GM12878 (cell line): ENCODE data around the gene EPHB2. TPM values are rescaled to one million over a fixed set of nuclear protein-coding genes. Genes with fewer than 3 reads are reported as not detected.

Source experiments
- ATAC-seq: fragments of 200-7000 bp; cut with Tn5 transposase; 3 replicates; pipeline ENCODE4 v1.9.1; 2020; ENCODE audit warnings: mild to moderate bottlenecking, moderate library complexity
- BruUV-seq: library from RNA; stranded (reverse); fragments of 400-500 nt; replicated peaks from 2 replicates; lab custom pipeline; 2021; lab: Mats Ljungman, UMichigan
- CTCF ChIA-PET: fragments of 300-600 bp; sonication (Branson Sonifier 250); formaldehyde crosslinking; extraction: SDS; loops from one replicate; lab custom pipeline; 2021; ENCODE audit warnings: inconsistent platforms; lab: Yijun Ruan, JAX
- POLR2A ChIA-PET: fragments of 350-600 bp; formaldehyde crosslinking; extraction: SDS; loops from one replicate; lab custom pipeline; 2021; ENCODE audit warnings: inconsistent platforms; lab: Charles Lee
- RAD21 ChIA-PET: fragments of 300-600 bp; sonication (Branson Sonifier 250); formaldehyde crosslinking; loops from one replicate; lab custom pipeline; 2023; ENCODE audit warnings: antibody characterized with exemption; ENCODE audit not compliant: unreplicated experiment; lab: Charles Lee
- SMC1A ChIA-PET: fragments of 300-600 bp; sonication (Branson Sonifier 250); formaldehyde crosslinking; loops from one replicate; lab custom pipeline; 2023; ENCODE audit not compliant: unreplicated experiment, uncharacterized antibody; lab: Charles Lee
- DNase-seq: peaks from one replicate; pipeline ENCODE4 v3.0.0-alpha.2; 2011; ENCODE audit warnings: low read depth, low spot score
- FAIRE-seq: peaks from 3 replicates; lab custom pipeline; 2011; peaks lifted over from hg19 to GRCh38; lab: Jason Lieb, UNC
- H2AFZ ChIP-seq: 2 replicates; pipeline ENCODE4 v1.6.0; 2011; ENCODE audit warnings: low read depth, low read length, control low read depth; ENCODE audit not compliant: control insufficient read depth
- H3K27ac ChIP-seq: 2 replicates; pipeline ENCODE4 v1.5.1; 2011; ENCODE audit warnings: control low read depth; ENCODE audit not compliant: control insufficient read depth, insufficient read depth
- H3K27me3 ChIP-seq, 2 experiments: replicated peaks in 1 of 2; 2 replicates each; pipeline versions ENCODE4 v1.6.0 to v1.6.1; 2011; ENCODE audit warnings: low read length in 1 of 2; ENCODE audit not compliant: control insufficient read depth in 2 of 2, insufficient read depth in 2 of 2
- H3K36me3 ChIP-seq, 2 experiments: 2 replicates each; pipeline ENCODE4 v1.5.1; 2011; ENCODE audit warnings: low read length in 1 of 2; ENCODE audit not compliant: control insufficient read depth in 2 of 2, insufficient read depth in 2 of 2
- H3K4me1 ChIP-seq: 2 replicates; pipeline ENCODE4 v1.6.1; 2011; ENCODE audit warnings: mild to moderate bottlenecking, low read length, moderate library complexity, mixed read lengths; ENCODE audit not compliant: control insufficient read depth, insufficient read depth
- H3K4me2 ChIP-seq: 2 replicates; pipeline ENCODE4 v1.6.0; 2011; ENCODE audit warnings: control low read depth; ENCODE audit not compliant: control insufficient read depth, insufficient read depth
- H3K4me3 ChIP-seq: fragments of 200-600 bp; sonication (generic); 2 replicates; pipeline ENCODE4 v1.5.1; 2016
- H3K79me2 ChIP-seq: 2 replicates; pipeline ENCODE4 v1.6.0; 2011; ENCODE audit warnings: low read length; ENCODE audit not compliant: control insufficient read depth, insufficient read depth
- H3K9ac ChIP-seq: 2 replicates; pipeline ENCODE4 v1.8.0; 2011; ENCODE audit warnings: low read length, control low read depth, mixed read lengths; ENCODE audit not compliant: control insufficient read depth, insufficient read depth
- H3K9me3 ChIP-seq: replicated peaks from 3 replicates; pipeline ENCODE4 v1.5.1; 2011; ENCODE audit warnings: mild to moderate bottlenecking, low read length; ENCODE audit not compliant: control insufficient read depth, insufficient read depth
- H4K20me1 ChIP-seq: 2 replicates; pipeline ENCODE4 v1.6.0; 2011; ENCODE audit not compliant: control insufficient read depth, insufficient read depth
- CHD2 ChIP-seq: IDR thresholded peaks from 2 replicates; pipeline ENCODE4 v1.6.1; 2011; ENCODE audit warnings: low read depth, low read length, improper control_type of control experiment, borderline replicate concordance
- FOXK2 ChIP-seq: fragments of 450-650 bp; IDR thresholded peaks from 2 replicates; pipeline ENCODE4 v1.6.1; 2017; ENCODE audit warnings: mild to moderate bottlenecking, moderate library complexity
- FOXM1 ChIP-seq: IDR thresholded peaks from 2 replicates; pipeline ENCODE4 v1.6.1; 2012; ENCODE audit warnings: low read depth, mild to moderate bottlenecking, inconsistent platforms, low read length, moderate library complexity
- MEF2B ChIP-seq: fragments of 450-650 bp; IDR thresholded peaks from 2 replicates; pipeline ENCODE4 v1.6.1; 2018; ENCODE audit warnings: mild to moderate bottlenecking, moderate library complexity; ENCODE audit not compliant: partially characterized antibody, poor library complexity, severe bottlenecking
- MTA3 ChIP-seq: IDR thresholded peaks from 2 replicates; pipeline ENCODE4 v1.6.1; 2012; ENCODE audit warnings: low read length, inconsistent platforms, borderline replicate concordance
- NR2F1 ChIP-seq: fragments of 450-650 bp; conservative IDR thresholded peaks from 2 replicates; pipeline ENCODE4 v1.6.1; 2017; ENCODE audit warnings: mild to moderate bottlenecking
- PAX8 ChIP-seq: fragments of 450-650 bp; IDR thresholded peaks from 2 replicates; pipeline ENCODE4 v1.6.1; 2017; ENCODE audit warnings: mild to moderate bottlenecking, moderate library complexity
- PKNOX1 ChIP-seq: fragments of 450-650 bp; IDR thresholded peaks from 2 replicates; pipeline ENCODE4 v1.6.1; 2016; ENCODE audit warnings: mild to moderate bottlenecking
- SKIL ChIP-seq: fragments of 450-650 bp; IDR thresholded peaks from 2 replicates; pipeline ENCODE4 v1.6.1; 2017; ENCODE audit warnings: mild to moderate bottlenecking, low read depth, inconsistent platforms; ENCODE audit not compliant: poor library complexity, severe bottlenecking
- SMC3 ChIP-seq: IDR thresholded peaks from 2 replicates; pipeline ENCODE4 v1.6.1; 2011; ENCODE audit warnings: low read length, improper control_type of control experiment, borderline replicate concordance
- TAF1 ChIP-seq: IDR thresholded peaks from 2 replicates; pipeline ENCODE4 v1.6.1; 2011; ENCODE audit warnings: mild to moderate bottlenecking, low read depth, low read length, borderline replicate concordance
- TBL1XR1 ChIP-seq: IDR thresholded peaks from 2 replicates; pipeline ENCODE4 v1.6.1; 2012; ENCODE audit warnings: low read depth, low read length, improper control_type of control experiment
- TCF3 ChIP-seq: IDR thresholded peaks from 2 replicates; pipeline ENCODE4 v1.6.1; 2012; ENCODE audit warnings: low read depth, mild to moderate bottlenecking, low read length, borderline replicate concordance; ENCODE audit not compliant: insufficient read depth
- WGBS: methylation state at CpG from one replicate; pipeline ENCODE4 v1.1.6; 2016; ENCODE audit warnings: low lambda C conversion rate; ENCODE audit not compliant: insufficient replicate concordance, insufficient coverage; ENCODE audit errors: missing lambda C conversion rate; 5-methylcytosine and 5-hydroxymethylcytosine counted together
- in situ Hi-C: fragments of 300-500 bp; cut with MboI; formaldehyde crosslinking; loops from 9 replicates; pipeline ENCODE4 v1.14.3; 2018; ENCODE audit warnings: mixed read lengths
- intact Hi-C: fragments of 100-400 bp; cut with micrococcal nuclease; formaldehyde crosslinking; loops from one replicate; pipeline ENCODE4 v1.14.2; 2022; ENCODE audit not compliant: unreplicated experiment
- polyA plus RNA-seq, 11 experiments: library from polyadenylated mRNA; depleted of rRNA in 4 of 11; unstranded in 6 of 11; stranded (reverse) in 5 of 11; fragments of >200 nt; fragmentation: Nextera tagmentation in 4 of 11; fragmentation: Illumina TruSeq in 1 of 11; extraction: Ambion mirVana in 4 of 11; extraction: Trizol in 1 of 11; gene quantifications; 1 replicate in 1 of 11; 2 replicates in 10 of 11; pipeline versions ENCODE4 v1.2.1 to v1.2.3, GENCODE V29; 2011 to 2016; ENCODE audit warnings: inconsistent platforms in 2 of 11, missing spikeins in 2 of 11, low read depth in 1 of 11
- total RNA-seq, 4 experiments: library from RNA; depleted of rRNA in 3 of 4; stranded (reverse); fragments of >200 nt in 3 of 4; fragmentation: Illumina TruSeq in 1 of 4; extraction: Trizol in 1 of 4; gene quantifications; 2 replicates each; pipeline versions ENCODE4 v1.2.1 to v1.2.3, GENCODE V29; 2013 to 2021
- TF ChIP-seq, protein P1 (sequence below): fragments of 150-350 bp; IDR thresholded peaks from 2 replicates; pipeline ENCODE4 v1.6.1; 2016; ENCODE audit warnings: low read depth, low read length

EPHB2 gene
- total and polyA plus RNA-seq, 10 of the 15 experiments (the other 5 are each of a cell fraction or from before 2014, with no cell fraction given) = 0.13 to 3.3 (median 0.92) TPM

DNA sequence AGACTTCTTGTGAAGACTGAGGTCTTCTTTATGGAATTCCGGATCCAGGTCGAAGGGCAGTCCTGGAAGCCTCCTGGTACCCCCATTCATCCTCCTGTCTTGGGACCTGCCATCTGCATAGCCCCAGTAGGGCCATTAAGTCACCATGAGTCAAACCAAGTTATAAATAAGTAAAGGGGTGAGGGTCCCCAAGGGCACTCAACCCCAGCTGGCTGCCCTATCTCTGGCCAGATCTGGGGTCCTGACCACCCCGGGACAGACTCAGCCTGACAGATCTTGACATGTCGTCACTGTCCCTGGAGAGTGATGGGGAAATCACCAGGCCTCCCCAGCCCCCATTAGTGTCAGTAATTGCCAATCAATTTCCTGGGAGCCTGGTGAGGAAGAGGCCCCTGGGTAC is 108.7 kb downstream of the EPHB2 start:
- Histone ChIP-seq H3K36me3 (no peaks in the 10 kb centered on the region), H3K4me1 (no peaks in the 10 kb centered on the region), H3K9me3 (no peaks in the 10 kb centered on the region), H3K4me2 (no peak overlapping the region), H3K79me2 (no peaks in the 10 kb centered on the region), H4K20me1 (no peaks in the 10 kb centered on the region), H3K27ac (no peak overlapping the region), H2AFZ (no peak overlapping the region), H3K27me3 (no peaks in the 10 kb centered on the region; a peak in 1 of 4 replicates), H3K9ac (no peak overlapping the region), H3K4me3 (no peak overlapping the region)
- ChIA-PET RAD21 (no interaction called here), CTCF (interaction anchor here (1.3 kb wide), 1 partner anchor 114 kb away, joined by 3 read pairs; no protein-coding TSS in a partner anchor), POLR2A (no interaction called here), SMC1A (interaction anchor here (1.5 kb wide), 1 partner anchor 8 kb away, joined by 5 read pairs; no protein-coding TSS in a partner anchor)
- DNase-seq (no peak), ATAC-seq (no peak), FAIRE-seq (no peak)
- WGBS = 0% methylated on average over 4 of the region's 4 CpGs
- intact Hi-C loops = no loop called here
- in situ Hi-C loops = no loop called here
- BruUV-seq = no TSS peak
- TF ChIP-seq SMC3 (no peak), PKNOX1 (no peak), FOXM1 (no peak), MTA3 (no peak), SKIL (no peak), TBL1XR1 (no peak), TCF3 (no peak), TAF1 (no peak), FOXK2 (no peak), CHD2 (no peak), PAX8 (no peak), NR2F1 (no peak), MEF2B (no peak)
- TF ChIP-seq, protein P1, sequence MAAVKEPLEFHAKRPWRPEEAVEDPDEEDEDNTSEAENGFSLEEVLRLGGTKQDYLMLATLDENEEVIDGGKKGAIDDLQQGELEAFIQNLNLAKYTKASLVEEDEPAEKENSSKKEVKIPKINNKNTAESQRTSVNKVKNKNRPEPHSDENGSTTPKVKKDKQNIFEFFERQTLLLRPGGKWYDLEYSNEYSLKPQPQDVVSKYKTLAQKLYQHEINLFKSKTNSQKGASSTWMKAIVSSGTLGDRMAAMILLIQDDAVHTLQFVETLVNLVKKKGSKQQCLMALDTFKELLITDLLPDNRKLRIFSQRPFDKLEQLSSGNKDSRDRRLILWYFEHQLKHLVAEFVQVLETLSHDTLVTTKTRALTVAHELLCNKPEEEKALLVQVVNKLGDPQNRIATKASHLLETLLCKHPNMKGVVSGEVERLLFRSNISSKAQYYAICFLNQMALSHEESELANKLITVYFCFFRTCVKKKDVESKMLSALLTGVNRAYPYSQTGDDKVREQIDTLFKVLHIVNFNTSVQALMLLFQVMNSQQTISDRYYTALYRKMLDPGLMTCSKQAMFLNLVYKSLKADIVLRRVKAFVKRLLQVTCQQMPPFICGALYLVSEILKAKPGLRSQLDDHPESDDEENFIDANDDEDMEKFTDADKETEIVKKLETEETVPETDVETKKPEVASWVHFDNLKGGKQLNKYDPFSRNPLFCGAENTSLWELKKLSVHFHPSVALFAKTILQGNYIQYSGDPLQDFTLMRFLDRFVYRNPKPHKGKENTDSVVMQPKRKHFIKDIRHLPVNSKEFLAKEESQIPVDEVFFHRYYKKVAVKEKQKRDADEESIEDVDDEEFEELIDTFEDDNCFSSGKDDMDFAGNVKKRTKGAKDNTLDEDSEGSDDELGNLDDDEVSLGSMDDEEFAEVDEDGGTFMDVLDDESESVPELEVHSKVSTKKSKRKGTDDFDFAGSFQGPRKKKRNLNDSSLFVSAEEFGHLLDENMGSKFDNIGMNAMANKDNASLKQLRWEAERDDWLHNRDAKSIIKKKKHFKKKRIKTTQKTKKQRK = no peak
